KBM-7 (cell line): Measurements from ENCODE around the gene MAN1C1.
"Not testable (repeated sequence)": the region's sequence is repeated elsewhere in the genome, so short reads cannot be mapped to it uniquely, and the experiment has no call there.

Experiments
- DNase-seq: peaks from one replicate; pipeline ENCODE4 v3.0.0-alpha.2; 2015
- in situ Hi-C: fragments of 300-500 bp; cut with MboI; formaldehyde crosslinking; loops from 2 replicates; pipeline ENCODE4 v1.14.3; 2020; ENCODE audit warnings: low sequenced_read_pairs, low pct_unique_long_range_greater_than_20kb, mixed read lengths

The MAN1C1 gene

DNA sequence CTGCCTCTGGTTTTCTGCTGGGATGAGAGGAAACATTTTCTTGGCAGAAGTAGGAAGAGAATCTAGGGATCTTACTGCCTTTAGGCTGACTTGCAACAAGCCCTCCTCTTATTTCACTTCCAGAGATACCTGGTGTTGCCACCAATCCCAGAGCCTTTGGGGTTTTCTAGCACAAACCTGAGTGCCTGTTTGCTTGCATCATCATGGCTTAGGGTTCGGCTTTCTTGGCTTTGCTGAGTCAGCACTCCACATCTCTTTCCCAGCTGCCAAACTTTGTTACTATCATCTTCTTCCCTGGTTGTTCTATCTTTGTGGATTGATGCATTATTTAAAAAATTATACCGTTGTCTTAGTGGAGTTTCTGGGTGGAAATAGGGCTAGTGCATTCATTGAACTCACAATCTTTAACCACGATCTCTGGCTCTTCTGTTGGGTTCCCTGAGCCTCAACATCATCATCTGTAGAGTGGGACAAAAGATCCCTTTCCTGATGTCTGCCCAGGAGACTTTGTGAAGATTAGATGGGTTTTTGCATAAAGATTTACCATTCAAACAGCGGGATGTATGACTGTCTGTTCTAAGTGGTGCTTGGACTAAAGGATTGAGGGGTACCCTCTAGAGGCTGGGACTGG is 106.8 kb downstream of the MAN1C1 start:
- in situ Hi-C loops: no loop called here

DNA sequence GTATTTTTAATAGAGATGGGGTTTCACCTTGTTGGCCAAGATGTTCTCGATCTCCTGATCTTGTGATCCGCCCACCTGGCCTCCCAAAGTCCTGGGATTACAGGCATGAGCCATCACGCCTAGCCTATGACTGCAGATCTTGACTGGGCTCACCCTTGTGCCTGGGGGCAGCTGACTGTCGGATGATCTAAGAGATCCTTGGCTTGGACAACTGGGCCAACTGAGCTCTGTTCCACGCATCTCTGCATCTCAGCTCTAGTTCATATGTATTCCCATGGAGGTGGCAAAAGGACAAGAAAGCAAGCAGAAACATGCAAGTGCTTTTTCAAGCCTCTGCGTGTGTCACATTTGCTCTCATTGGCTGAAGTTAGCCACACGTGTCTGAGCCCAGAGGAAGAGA is 107.6 kb downstream of the MAN1C1 start:
- in situ Hi-C loops: no loop called here
- DNase-seq: no peak

More for the DNA sequence above, 106.8 kb downstream of the MAN1C1 start:
- no peak for DNase-seq

DNA sequence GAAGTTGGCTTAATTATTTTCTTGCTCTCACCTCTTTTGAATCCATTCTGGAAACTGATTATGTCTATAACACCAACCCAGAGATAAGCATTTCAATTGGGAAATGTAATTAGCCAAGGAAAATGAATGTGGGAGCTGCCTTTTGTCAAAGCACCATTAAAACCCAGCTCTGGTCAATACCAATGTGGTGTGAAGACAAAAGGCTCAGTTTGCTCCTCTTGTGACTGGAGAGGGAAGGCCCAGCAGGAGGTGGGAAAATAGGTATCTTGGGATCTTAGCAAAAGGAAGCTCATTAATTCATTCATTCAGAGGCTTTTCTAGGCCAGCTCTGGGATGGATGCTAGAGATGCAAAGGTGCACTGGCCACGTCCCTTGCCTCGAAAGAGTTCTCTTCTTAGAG is 108.4 kb downstream of the MAN1C1 start:
- DNase-seq: no peak
- in situ Hi-C loops: no loop called here

DNA sequence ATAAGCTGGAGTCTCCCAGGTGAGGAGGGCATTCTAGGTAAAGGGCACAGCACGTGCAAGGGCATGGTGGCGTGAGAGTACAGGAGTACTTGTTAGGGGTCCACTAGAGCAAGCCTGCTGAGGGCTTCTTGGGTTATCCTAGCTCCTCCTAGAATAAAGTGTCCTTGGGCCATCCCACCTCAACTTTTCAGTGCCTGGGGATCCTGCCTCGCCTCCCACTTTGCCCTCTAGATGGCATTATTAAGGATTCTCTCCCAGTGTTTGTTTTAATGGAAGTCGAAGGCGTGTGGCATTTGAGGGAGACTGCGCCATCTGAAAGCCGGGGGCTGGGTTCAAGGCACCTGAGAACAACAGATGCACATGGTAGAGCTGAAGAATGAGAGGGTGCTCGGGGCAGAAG is 108.9 kb downstream of the MAN1C1 start:
- DNase-seq: no peak
- in situ Hi-C loops: no loop called here

DNA sequence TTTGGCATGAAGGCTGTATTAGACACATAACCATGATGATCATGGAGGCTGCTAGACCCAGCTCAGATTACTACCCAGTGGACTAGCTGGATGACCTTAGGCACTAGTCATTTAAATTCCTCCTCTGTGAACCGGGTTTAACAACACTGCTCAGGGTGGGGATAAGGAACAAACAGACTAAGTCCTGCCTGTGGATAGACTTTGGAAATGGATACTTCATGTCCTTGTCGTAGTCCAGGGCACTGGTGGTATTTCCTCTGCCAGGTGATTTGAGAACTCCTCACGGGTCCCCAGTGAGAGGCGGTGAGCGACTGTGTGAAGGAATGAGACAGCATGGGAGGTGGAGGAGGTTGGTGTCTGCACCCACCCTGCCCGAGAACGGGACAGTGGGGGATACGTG is 110.5 kb downstream of the MAN1C1 start:
- DNase-seq: no peak
- in situ Hi-C loops: no loop called here

DNA sequence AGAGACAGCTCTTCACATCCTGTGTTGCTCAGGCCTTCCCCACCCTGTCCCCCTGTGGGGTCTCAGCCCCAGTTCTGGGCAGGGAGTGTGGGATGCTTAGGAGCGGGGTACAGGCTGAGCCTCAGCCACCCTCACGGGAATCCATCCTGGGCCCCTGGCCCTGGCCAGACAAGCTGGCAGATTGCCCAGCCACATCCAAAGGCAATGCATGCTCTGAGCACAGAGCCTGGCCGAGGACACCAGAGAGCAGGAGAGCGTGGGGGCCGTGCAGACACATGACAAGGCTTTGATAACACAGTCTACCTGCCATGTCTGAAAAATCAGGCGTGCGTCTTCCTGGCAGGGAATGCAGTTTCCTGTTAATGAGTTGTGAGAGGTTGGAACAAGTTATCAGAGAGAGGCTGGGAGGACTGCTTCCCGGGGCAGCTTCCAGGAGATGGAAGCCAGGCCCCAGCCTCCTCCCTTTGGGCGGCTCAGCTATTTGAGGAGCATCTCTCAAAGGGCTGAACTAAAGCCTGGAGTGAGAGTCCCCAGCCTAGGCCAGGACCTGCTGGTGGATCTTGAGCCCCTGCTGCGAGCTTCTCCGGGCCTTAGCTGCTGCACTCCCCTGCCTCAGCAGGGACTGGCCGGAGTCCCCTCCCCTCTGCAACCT is 111.2 kb downstream of the MAN1C1 start:
- in situ Hi-C loops: no loop called here
- no peak for DNase-seq

DNA sequence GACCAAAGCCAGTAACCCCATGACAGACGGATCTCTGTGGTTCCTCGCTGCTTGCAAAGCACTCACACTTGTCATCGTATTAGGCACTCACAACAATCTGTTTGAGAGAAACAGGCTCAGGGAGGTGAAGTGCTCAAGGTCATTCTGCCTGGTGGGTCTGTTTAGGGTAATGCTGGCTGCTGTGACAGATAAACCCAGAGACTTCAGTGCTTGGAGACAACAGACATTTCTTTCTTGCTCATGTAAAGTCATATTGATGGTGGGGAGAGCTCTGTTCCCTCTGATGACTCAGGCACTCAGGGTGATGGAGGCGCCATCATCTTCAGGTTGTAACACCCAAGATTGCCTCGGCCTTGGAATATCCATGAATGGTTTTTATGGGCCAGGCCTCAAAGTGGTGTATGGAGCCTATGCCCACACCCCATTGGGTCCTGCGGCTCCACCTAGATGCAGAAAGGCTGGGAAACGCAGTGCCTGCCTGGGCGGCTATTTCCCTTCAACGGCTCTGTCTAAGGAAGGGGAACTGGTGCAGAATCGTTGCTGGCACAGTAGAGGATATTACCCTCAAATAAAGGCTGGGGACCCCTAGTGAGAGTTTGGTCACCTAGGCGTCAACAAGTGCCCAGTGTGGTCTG is 111.8 kb downstream of the MAN1C1 start:
- DNase-seq: no peak
- in situ Hi-C loops: no loop called here

DNA sequence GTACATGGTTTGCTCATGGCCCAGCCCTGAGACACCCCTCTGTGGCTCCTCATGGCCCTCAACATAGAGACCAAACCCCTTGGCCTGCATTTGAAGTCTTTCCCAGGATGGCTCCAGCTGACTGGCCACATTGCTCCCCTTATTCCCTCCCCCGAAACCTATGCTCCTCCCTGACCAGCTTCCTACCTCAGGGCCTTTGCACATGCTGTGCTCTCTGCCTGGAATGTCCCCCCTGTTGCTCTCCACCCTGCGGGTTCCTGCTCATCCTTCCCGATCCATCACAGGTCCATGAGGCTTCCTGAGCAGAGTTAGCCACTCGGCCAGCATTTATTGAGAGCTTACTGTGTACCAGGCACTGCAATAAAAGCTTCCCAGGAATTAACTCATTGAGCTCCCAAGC is 112.5 kb downstream of the MAN1C1 start:
- DNase-seq: no peak
- in situ Hi-C loops: no loop called here

DNA sequence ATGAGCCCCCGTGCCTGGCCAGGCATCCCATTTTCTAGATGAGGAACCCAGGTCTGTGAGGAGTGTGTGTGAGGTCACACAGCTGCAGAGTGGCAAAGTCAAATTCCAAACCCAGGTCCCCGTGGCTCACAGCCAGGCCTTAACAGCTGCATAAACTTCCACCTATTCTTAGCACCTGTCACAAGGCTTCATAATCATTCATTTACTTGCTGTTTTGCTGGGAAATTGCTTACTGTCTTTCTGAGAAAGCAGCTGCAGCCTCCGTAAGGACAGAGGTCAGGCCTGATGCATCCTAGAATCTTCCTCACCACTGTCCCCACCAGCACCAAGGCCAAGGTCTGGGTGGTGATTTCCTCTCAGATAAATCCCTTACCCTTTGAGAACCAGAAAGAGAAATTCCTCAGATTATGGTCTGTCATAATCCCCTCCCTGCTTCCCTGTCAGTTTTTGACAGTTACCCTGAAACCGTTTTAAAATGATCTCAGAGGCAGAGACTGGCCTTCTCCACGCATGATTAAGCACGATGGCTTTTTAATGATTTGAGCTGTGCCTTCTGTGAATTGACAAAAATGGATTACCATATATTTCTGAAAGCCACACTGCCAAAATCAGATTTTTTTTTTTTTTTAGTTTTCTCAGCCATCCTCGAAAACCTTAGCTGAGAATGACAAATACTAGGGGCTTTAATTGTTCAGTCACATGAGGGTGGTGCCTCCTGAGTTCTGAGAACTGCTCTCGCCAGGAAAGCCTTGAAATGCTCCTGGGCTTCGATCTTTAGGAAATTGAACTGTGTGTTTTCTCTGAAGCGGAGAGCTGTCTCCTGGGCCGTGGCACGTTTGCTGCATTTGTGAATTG is 113.4 kb downstream of the MAN1C1 start:
- no peak for DNase-seq
- in situ Hi-C loops: no loop called here

DNA sequence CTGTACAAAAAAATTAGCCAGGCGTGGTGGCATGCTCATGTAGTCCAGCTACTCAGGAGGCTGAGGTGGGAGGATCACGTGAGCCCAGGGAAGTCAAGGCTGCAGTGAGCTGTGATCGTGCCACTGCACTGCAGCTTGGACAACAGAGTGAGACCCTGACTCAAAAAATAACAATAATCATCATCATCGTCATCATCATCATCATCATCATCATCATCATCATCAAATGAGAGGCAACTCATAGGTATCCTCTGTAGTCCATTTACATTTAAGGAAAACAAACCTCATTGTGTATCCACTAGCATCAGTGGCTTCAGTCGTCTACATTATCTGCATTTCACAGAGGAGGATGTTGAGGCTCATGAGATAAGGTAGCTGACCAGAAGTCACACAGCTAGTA is 114.6 kb downstream of the MAN1C1 start:
- in situ Hi-C loops: no loop called here
- no peak for DNase-seq

DNA sequence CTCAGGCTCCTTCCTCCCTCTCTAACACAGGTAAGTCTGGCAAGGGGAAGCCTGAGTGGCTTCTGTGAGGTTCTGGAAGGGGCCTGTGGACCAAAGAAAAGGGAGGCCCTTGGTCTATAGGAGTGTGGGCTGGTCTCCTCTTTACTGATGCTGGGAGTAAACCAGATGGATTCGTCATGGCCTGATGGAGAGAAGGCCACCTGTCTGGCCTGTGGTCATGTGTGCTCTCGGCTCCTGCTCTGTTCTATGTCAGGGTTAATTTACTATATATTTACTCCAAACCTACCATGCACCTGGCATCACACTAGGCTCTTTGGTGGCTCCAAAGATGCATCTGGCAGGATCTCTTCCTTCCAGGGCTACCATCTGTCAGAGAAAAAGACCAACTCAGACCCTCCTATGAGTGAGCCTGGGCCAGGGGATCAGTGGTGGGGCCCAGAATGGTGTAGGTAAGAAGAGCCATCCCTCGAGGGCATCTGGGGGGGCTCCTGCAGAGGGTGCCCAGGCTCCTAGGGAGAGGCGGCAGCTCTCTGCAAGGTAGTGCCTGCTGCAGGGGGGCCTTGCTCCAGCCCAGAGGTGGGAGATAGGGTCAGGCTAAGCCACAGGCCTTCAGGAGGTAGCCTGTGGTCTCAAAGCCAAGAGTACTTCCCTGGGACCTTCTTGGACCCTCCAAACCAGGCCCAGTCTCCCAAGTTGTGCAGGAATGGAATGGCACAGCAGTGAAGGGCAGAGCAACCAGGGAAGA is 115.2 kb downstream of the MAN1C1 start:
- in situ Hi-C loops: no loop called here
- no peak for DNase-seq

DNA sequence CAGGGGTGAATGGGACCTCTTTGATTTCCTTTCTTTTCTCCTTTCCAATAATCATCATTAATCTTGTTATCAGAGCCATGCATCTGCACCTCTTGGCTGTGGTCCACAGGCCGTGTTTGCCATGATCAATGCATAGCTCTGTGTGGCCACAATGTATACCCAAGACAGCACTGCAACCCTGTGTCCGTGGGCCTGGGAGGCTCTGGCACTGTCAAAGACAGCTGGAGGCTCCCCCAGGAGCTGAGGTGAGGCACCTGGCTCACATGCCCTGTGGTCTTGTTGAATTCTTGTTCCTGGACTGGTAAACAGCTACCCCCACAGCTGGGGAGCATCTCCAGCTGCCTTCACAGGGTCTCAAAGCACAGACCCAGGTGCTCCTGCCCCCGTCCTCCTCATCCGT is 116.2 kb downstream of the MAN1C1 start:
- DNase-seq: no peak
- in situ Hi-C loops: no loop called here

DNA sequence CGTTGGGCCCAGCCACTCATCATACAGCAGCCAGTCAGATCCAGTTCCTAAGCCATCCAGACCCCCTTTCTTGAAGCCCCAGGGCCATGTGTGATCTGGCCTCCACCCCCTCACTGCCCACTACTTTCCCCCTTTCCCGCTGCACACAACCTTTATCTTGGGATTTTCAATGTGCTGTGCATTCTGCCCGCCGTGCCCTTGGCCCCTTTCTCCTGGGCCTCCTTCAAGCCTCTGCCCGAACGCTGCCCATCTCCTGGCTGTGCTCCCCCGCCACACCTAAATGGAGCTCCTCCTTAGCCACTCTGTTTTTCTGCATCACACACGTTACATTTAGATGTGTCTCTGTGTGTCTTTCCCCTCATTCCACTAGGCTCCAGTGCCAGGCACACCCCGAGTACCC is 116.7 kb downstream of the MAN1C1 start:
- in situ Hi-C loops: no loop called here
- DNase-seq: no peak

DNA sequence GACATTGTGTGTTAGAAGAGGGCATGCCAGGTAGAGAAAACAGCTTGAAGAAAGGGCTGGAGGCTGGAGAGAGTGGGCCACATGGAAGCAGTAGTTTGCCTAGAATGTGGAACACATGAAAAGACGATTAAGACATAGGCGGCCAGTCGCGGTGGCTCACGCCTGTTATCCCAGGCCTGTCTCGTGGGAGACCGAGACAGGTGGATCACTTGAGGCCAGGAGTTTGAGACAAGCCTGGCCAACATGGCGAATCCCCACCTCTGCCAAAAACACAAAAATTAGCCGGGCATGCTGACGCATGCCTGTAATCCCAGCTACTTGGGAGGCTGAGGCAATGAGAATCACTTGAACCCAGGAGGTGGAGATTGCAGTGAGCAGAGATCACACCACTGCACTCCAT is 118.4 kb downstream of the MAN1C1 start:
- not testable (repeated sequence) for DNase-seq

DNA sequence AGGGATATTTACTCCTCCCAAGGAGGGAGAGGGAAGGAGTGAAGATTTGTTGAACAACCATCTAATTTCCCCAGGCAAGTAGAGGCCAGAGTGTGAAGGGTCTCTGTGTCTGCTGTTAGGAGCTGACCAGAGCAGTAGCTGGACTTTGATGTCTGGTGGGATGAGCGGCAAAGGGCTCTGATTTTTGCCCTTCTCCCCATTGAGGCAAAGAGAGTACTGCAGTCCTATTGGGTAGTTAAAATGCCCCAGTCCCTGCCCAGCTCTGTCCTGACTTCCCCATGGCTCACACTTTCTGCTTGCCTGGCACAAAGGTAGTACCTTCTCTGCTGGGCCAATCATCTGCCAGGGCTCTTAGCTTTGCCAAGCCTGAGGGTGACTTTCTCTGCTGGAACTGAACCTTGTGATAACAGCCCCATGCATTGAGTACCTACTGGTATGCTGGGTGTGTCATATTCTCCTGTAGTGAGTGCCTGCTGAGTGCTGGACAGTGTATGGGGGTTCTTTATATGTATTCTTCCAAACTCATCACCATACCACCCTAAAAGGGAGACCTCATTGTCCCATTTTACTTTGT is 119.5 kb downstream of the MAN1C1 start:
- in situ Hi-C loops: no loop called here
- DNase-seq: no peak

More for the DNA sequence above, 118.4 kb downstream of the MAN1C1 start:
- in situ Hi-C loops: not testable (repeated sequence)

DNA sequence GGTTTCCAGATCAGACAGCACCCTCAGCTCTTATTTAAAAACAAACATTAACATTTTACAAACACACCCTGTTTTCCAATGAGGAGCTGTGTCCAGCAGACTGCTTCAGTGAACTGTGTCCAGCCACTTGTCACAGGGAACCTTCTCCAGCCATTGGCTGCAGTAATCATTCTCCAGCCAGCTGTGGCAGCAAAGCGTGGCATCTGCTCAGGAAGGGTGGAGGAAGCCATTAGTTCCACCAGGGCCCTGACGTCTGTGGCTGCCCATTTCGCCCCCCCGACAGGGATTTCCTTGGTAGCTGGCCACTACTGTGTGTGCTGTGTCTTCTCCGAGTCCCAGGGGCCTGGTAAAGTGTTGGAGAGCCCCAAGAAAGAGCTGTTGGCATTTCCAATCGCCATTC is 120.5 kb downstream of the MAN1C1 start:
- in situ Hi-C loops: no loop called here

DNA sequence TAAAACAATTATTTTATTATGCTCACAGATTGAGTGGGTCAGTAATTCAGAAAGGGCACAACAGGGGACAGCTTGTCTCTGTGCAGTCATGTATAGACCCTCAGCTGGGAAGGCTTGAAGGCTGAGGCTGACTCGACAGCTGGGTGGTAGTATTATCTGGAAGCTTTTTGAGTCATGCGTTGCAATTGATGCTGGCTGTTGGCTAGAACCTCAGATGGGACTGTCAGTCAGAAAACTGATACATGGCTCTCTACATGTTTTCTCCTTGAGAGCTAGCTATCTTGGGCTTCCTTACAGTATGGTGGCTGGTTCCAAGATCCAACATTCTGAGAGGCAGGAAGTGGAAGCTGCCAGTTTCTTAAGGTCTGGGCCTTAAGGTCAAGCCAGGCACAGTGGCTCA is 121.9 kb downstream of the MAN1C1 start:
- no peak for DNase-seq
- in situ Hi-C loops: no loop called here

More for the DNA sequence above, 120.5 kb downstream of the MAN1C1 start:
- no peak for DNase-seq

DNA sequence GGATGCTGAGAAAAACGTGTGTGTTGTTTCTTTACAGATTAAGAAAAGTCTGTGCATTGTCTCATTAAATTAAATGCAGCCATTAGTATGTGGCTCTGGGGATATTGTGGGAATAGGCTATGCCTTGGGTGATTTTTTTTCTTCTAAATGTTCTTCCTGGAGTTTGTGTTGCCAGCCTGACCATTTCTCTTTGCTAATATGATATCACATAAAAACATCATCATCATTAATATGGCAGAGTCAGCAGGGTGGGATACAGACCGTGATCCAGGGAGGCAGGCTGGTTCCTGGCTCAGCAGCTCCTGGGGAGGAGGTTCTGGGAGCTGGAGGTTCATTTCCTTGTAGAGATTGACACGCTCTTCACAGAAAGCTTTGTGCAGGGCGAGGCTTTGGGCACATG is 122.8 kb downstream of the MAN1C1 start:
- in situ Hi-C loops: no loop called here
- no peak for DNase-seq

DNA sequence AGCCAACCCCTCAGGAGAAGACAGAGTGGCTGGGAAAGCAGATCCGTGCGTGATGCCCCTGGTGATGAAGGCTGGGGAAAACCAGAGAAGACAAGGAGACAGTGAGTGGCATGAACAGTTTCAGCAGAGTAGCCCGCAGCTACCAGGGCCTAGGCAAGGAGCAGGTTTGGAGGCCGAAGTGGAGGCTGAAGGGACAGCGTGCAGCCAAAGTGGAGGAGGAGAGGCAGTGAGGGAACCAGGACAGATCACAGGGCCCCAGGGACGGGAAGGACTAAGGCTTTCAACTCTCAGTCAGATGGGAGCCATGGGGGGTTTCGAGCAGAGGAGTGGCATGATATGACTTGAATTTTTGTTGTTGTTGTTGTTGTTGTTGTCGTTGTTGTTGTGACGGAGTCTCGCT is 123.5 kb downstream of the MAN1C1 start:
- no peak for DNase-seq
- in situ Hi-C loops: no loop called here
